ENCODE data around the gene ATP6V0C. TPM values are rescaled to one million over a fixed set of nuclear protein-coding genes. Genes with fewer than 3 reads are reported as not detected.

Gene ATP6V0C
- total RNA-seq, 3 donors from 2014 or later = 27.5 to 70.2 (median 45.4) TPM

DNA sequence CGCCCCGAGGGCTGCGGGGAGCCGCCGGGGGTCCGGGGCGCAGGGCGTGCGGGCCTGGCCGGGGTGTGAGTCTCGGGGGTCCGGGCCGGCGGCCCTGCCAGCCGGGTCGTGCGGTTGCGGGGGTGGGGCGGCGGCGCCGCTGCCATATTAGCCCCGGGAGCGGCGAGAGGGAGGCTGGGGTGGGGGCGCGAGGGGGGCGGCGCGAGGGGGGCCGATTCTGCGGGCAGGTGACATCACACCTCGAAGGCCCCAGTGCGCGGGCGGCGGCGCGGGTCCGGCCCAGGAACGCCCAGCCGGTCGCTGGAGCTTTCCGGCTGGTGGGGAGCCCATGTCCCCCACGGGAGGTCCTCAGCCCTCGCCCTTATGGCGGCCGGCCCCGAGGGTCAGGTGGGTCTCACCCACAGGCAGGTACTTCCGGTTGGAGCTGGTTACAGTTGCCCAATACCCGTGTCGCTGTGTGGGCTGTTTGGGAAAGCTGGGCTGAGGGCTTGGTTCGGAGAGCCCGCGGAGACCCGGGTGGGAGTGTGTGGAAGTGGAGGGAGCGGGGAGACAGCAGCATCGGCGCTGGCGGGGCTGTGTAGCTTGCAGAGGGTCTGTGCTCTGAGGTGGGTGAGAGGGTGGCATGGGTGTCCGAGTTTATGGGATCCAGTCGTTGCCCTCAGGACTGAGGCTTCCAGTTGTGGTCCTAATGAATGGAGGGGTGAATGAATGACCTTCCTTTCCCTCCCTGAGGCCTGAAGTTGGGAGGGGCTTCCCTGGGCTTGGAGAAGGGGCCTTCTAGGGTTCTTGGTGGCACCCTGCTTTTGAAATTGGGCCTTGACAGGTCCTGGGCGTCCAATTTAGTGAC is 804 bp downstream of the ATP6V0C start:
- Histone ChIP-seq H3K9me3 (no peaks in the 10 kb centered on the region), H3K4me1 (peaks cover 21 to 46% of the 10 kb centered on the region in 2 donors), H3K4me3 (peak overlapping the region; percentile 90 to 96 (median 93)), H3K27me3 (no peaks in the 10 kb centered on the region), H3K27ac (peak overlapping the region; percentile 98 to 99), H3K36me3 (no peaks in the 10 kb centered on the region)
- DNase-seq (ENCODE audit: low spot score in 2 of 2) = peak in 1 of 2 donors; percentile 64
- intact Hi-C loops (cut with DNase I; ENCODE audit: low total_unique reads) = no loop called here
- peak in 1 of 3 donors; percentile 11 for TF ChIP-seq POLR2AphosphoS5 (IDR thresholded peaks at IDR 0.05)
- TF ChIP-seq, protein P1, sequence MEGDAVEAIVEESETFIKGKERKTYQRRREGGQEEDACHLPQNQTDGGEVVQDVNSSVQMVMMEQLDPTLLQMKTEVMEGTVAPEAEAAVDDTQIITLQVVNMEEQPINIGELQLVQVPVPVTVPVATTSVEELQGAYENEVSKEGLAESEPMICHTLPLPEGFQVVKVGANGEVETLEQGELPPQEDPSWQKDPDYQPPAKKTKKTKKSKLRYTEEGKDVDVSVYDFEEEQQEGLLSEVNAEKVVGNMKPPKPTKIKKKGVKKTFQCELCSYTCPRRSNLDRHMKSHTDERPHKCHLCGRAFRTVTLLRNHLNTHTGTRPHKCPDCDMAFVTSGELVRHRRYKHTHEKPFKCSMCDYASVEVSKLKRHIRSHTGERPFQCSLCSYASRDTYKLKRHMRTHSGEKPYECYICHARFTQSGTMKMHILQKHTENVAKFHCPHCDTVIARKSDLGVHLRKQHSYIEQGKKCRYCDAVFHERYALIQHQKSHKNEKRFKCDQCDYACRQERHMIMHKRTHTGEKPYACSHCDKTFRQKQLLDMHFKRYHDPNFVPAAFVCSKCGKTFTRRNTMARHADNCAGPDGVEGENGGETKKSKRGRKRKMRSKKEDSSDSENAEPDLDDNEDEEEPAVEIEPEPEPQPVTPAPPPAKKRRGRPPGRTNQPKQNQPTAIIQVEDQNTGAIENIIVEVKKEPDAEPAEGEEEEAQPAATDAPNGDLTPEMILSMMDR (IDR thresholded peaks at IDR 0.05) = no peak

DNA sequence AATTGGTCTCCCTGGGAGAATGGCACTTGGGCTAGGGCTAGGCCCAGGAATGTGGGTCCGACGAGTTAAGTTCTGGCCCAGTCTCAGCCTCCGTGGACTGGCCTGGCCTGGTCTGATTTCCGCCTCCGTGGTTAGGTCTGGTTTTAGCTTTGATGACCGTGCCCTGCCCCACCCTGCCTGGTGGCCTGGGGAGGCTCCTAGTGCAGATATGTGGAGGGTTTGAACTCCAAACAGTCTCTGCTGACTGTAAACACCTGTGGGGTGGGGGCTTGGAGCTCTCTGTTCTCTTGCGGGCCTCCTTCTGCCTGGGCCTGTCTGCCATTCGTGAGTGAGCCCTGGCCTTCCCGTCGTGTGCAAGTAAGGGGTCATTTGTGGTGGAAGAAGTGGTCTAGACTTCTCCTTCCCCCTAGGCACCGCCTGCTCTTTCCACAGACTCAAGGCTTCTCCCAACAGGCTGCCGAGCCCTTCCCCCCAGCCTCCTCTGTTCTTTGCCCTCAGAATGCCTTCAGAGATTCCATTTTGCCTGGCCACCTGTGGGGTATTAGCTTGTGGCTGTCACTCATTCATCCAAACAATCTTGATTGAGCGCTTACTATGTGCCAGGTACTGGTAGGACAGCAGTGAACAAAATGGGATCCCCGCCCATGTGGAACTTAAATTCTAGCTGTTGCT is 1.6 kb downstream of the ATP6V0C start:
- Histone ChIP-seq H3K9me3 (no peaks in the 10 kb centered on the region), H3K27ac (peak overlapping the region; percentile 98 to 99), H3K27me3 (no peaks in the 10 kb centered on the region), H3K4me3 (peak overlapping the region; percentile 90 to 96 (median 93)), H3K4me1 (peaks cover 24 to 49% of the 10 kb centered on the region in 2 donors), H3K36me3 (no peaks in the 10 kb centered on the region)
- no peak for DNase-seq (ENCODE audit: low spot score in 2 of 2)
- intact Hi-C loops (cut with DNase I; ENCODE audit: low total_unique reads) = no loop called here
- TF ChIP-seq POLR2AphosphoS5 (IDR thresholded peaks at IDR 0.05) (no peak), POLR2A (IDR thresholded peaks at IDR 0.05) (no peak)
- TF ChIP-seq, protein P1 (IDR thresholded peaks at IDR 0.05) = no peak

DNA sequence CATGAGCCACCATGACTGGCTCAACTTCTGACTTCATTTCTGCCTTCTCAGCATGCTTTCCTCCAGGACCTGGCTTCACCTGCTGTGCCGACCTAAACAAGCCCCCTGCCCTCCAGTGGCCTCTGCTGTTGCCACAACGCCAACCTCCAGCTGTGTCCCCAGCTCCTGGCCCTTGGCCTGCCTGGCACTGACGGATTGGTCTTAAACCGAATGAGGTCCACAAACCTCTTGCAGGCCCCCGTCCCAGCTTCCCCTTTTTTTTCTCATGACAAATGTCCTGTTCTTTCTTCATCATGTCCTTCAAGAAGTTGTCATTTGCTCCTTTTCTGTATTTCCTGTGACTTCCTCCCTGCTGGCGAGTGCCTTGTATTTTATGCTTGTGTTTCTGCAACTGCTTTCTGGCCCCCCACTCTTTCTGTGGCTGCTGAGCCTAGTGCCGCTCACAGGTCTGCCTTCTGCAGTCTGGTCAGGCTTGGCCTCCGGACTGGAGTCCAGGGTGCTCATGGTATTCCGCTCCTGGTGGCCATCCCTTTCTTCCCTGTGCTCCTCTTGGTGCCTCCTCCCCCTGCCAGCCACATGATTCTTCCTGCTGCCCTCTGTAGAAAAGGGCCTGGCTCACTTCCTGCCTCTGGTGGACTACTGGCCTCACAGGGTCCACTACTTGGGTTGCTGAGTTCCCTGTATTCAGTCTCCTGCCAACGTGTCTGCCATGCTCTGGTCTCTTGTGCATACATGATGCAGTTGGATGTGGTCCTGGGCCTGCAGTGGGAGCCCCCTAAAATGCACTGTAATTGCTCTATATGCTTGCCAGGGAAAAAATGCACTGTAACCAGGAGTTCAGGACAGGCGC is 2.9 kb downstream of the ATP6V0C start:
- Histone ChIP-seq H3K4me1 (peaks cover 29 to 49% of the 10 kb centered on the region in 2 donors), H3K4me3 (peak overlapping the region; percentile 49 to 96 (median 90))
- intact Hi-C loops (cut with DNase I; ENCODE audit: low total_unique reads) = no loop called here

DNA sequence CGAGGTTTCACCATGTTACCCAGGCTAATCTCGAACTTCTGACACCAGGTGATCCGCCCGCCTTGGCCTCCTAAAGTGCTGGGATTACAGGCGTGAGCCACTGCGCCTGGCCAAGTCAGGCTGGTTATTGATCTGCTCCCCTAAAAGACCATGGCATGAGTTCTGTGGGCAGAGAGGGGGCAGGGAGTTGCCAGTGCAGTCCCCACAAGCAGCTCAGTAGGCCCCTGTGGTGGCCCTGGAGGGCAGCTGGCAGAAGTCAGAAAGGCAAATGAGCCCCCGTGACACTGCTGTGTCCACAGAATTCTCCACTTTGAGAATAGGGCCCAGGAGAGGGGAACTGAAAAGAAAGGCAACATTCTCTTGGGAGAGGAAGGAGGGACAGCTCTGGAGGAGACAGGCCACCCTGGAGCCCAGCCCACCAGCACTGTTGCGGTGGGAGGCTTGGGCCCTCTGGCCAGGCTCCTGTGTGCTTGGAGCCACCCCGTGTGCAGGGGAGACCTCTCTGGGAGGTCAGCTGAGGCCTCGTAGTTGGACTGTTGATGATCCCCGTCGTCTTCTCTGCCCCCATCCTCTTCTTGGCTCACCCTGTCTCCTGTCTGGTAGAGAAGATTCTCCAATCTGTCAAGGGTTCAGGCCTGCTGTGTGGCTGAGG is 4.3 kb downstream of the ATP6V0C start:
- DNase-seq (ENCODE audit: low spot score in 2 of 2) = no peak
- Histone ChIP-seq H3K27me3 (no peaks in the 10 kb centered on the region), H3K36me3 (no peaks in the 10 kb centered on the region), H3K9me3 (no peaks in the 10 kb centered on the region), H3K27ac (peak overlapping the region; percentile 98 to 99), H3K4me1 (peaks cover 29 to 49% of the 10 kb centered on the region in 2 donors), H3K4me3 (peak overlapping the region in 2 of 3 donors; percentile 9 to 81)
- no peak for TF ChIP-seq POLR2A (IDR thresholded peaks at IDR 0.05)
- TF ChIP-seq POLR2AphosphoS5 (IDR thresholded peaks at IDR 0.05) = no peak
- TF ChIP-seq, protein P1 (IDR thresholded peaks at IDR 0.05) = no peak
- intact Hi-C loops (cut with DNase I; ENCODE audit: low total_unique reads) = no loop called here

More for the DNA sequence above, 2.9 kb downstream of the ATP6V0C start:
- H3K9me3 ChIP-seq = no peaks in the 10 kb centered on the region
- TF ChIP-seq POLR2AphosphoS5 (IDR thresholded peaks at IDR 0.05) (no peak), POLR2A (IDR thresholded peaks at IDR 0.05) (no peak)
- TF ChIP-seq, protein P1 (IDR thresholded peaks at IDR 0.05) = no peak
- H3K27ac ChIP-seq = peak overlapping the region; percentile 98 to 99
- H3K27me3 ChIP-seq = no peaks in the 10 kb centered on the region
- DNase-seq (ENCODE audit: low spot score in 2 of 2) = no peak
- no peaks in the 10 kb centered on the region for H3K36me3 ChIP-seq

Measured in breast epithelium (tissue), 4 donors.